Retinal pigment epithelial cell (primary cell): ENCODE measurements around the gene CASZ1.
A peak's percentile ranks its signal among the peaks of the same experiment; 100 is the strongest.

Experiments
- DNase-seq: peaks from one replicate; pipeline ENCODE4 v3.0.0-alpha.2; 2010; ENCODE audit warnings: low read depth
- H3K4me3 ChIP-seq: 2 replicates; pipeline ENCODE4 v1.5.1; 2011; ENCODE audit warnings: mild to moderate bottlenecking, low read length, control low read depth, moderate library complexity
- CTCF ChIP-seq: conservative IDR thresholded peaks from 2 replicates; pipeline ENCODE4 v1.5.1; 2011; ENCODE audit warnings: low read depth, low read length, control low read depth, inconsistent platforms

CASZ1 gene

GRCh38 chr1:10679496-10680220 lies 116.8 kb downstream of the CASZ1 start:
- DNase-seq: peak; percentile 67
- no peak overlapping the region for H3K4me3 ChIP-seq
- no peak for TF ChIP-seq CTCF

GRCh38 chr1:10678852-10679251 lies 117.6 kb downstream of the CASZ1 start:
- no peak for DNase-seq
- no peak for TF ChIP-seq CTCF
- no peak overlapping the region for H3K4me3 ChIP-seq

- no peak overlapping the region for H3K4me3 ChIP-seq
- TF ChIP-seq CTCF: no peak
- DNase-seq: no peak
Observed at GRCh38 chr1:10678402-10678801, 118.0 kb downstream of the CASZ1 start.

GRCh38 chr1:10677491-10678391 lies 118.7 kb downstream of the CASZ1 start:
- TF ChIP-seq CTCF: no peak
- no peak for DNase-seq
- H3K4me3 ChIP-seq: no peak overlapping the region

GRCh38 chr1:10676963-10677362 lies 119.5 kb downstream of the CASZ1 start:
- no peak for TF ChIP-seq CTCF
- DNase-seq: no peak
- no peak overlapping the region for H3K4me3 ChIP-seq

- no peak overlapping the region for H3K4me3 ChIP-seq
- no peak for DNase-seq
- no peak for TF ChIP-seq CTCF
Observed at GRCh38 chr1:10675813-10676212, 120.6 kb downstream of the CASZ1 start.
